Heart right ventricle (tissue), 16 donors: ENCODE results near the gene PIGC. TPM values are rescaled to one million over a fixed set of nuclear protein-coding genes. Genes with fewer than 3 reads are reported as not detected.

ENCODE experiments used
- ATAC-seq, 8 donors: fragments of 200-7000 bp; cut with Tn5 transposase; one replicate each; pipeline ENCODE4 v1.9.1; 2020; ENCODE audit warnings: mild to moderate bottlenecking in 8 of 8, moderate library complexity in 8 of 8, moderate number of reproducible peaks in 1 of 8
- DNase-seq, 2 donors: peaks; one replicate each; pipeline ENCODE4 v3.0.0-alpha.2; 2020
- H3K27ac ChIP-seq, 10 donors: fragments of 200-600 bp; sonication (generic) in 2 of 10; one replicate each; pipeline versions ENCODE4 v1.5.0 to v1.8.0; 2020 to 2022; ENCODE audit warnings: mild to moderate bottlenecking in 3 of 10
- H3K27me3 ChIP-seq, 7 donors: fragments of 200-600 bp; one replicate each; pipeline ENCODE4 v1.8.0; 2021 to 2022; ENCODE audit warnings: mild to moderate bottlenecking in 2 of 7
- H3K36me3 ChIP-seq, 9 donors: fragments of 200-600 bp; sonication (generic) in 1 of 9; one replicate each; pipeline versions ENCODE4 v1.5.0 to v1.8.0; 2020 to 2022; ENCODE audit warnings: mild to moderate bottlenecking in 2 of 9
- H3K4me1 ChIP-seq, 9 donors: fragments of 200-600 bp; sonication (generic) in 1 of 9; one replicate each; pipeline versions ENCODE4 v1.5.0 to v1.8.0; 2020 to 2022; ENCODE audit warnings: mild to moderate bottlenecking in 4 of 9
- H3K4me3 ChIP-seq, 10 donors: fragments of 200-600 bp; sonication (generic) in 2 of 10; one replicate each; pipeline versions ENCODE4 v1.5.0 to v1.8.0; 2020 to 2022; ENCODE audit warnings: mild to moderate bottlenecking in 7 of 10, moderate library complexity in 2 of 10
- H3K9me3 ChIP-seq, 11 donors: fragments of 200-600 bp in 10 of 11; sonication (generic) in 2 of 11; one replicate each; pipeline versions ENCODE4 v1.5.0 to v1.8.0; 2013 to 2022; ENCODE audit warnings: mild to moderate bottlenecking in 2 of 11, control low read depth in 1 of 11, moderate library complexity in 1 of 11
- WGBS, 2 donors: extraction: QIAGEN DNeasy Blood & Tissue Kit; methylation state at CpG; one replicate each; pipeline ENCODE4 v1.1.7; 2013; ENCODE audit warnings: inconsistent platforms in 1 of 2; 5-methylcytosine and 5-hydroxymethylcytosine counted together
- intact Hi-C, 10 donors: fragments of 100-400 bp; cut with DNase I; formaldehyde crosslinking; loops; one replicate each; pipeline versions ENCODE4 v1.11.1 to v1.14.2; 2022
- polyA plus RNA-seq, 2 donors: library from polyadenylated mRNA; stranded (reverse); fragments of 200-250 nt; gene quantifications; one replicate each; pipeline ENCODE4 v1.2.3, GENCODE V29; 2013
- total RNA-seq, 10 donors: library from RNA; stranded (reverse); fragmentation: NEBNext Ultra II Directional in 3 of 10; extraction: Animal tissue kit (Norgen Biotek cat#: 25700) in 3 of 10; gene quantifications; one replicate each; pipeline versions ENCODE4 v1.2.1 to v1.2.4, GENCODE V29; 2021 to 2023
- TF ChIP-seq, protein P1 (sequence below), 9 donors: fragments of 200-600 bp; sonication (generic) in 2 of 9; IDR thresholded peaks; one replicate each; pipeline versions ENCODE4 v1.5.0 to v1.8.0; 2021 to 2022; ENCODE audit warnings: antibody characterized with exemption in 9 of 9, mild to moderate bottlenecking in 5 of 9, moderate library complexity in 1 of 9
- donor health status: Arrhythmogenic right ventricular cardiomyopathy.
- donor health status: ischemic (EF 13 %, LVEDD 7.1; RV severe dilation, severe dysfunction).
- donor health status: healthy with polysubstance abuse.
- donor health status: DM: no; HTN: yes; CAD: no.
- donor health status: DM: no; HTN: no; CAD: no.
- donor health status: ischemic (EF 25% LVEDD 6.9; RV normal size, moderate dysfunction).
- donor health status: ischemic (EF 25% LVEDD 5.7; RV mildly dilated, moderate dysfunction).
- donor health status: healthy.
- donor health status: DM: yes; HTN: yes; CAD: no.
- donor health status: Ischemic cardiomyopathy.
- donor health status: ischemic (EF 35%, LVEDD 5.7; RV mildly dilated, moderate dysfunction).
- donor health status: nonischemic (EF 11% LVEDD 7.7; RV severe dilation, severe dysfunction).
- donor health status: DM: yes; HTN: yes; CAD: no.
- donor health status: PGD.
- donor health status: ischemic (EF 29% LVEDD 5.4; RV normal size, mild dysfunction).
- donor health status: nonischemic (EF 23%, LVEDD 6.1; RV moderate dilation, normal function).

Gene PIGC
- total and polyA plus RNA-seq, 12 donors, result 9.3 to 21.2 (median 13.9) TPM

DNA sequence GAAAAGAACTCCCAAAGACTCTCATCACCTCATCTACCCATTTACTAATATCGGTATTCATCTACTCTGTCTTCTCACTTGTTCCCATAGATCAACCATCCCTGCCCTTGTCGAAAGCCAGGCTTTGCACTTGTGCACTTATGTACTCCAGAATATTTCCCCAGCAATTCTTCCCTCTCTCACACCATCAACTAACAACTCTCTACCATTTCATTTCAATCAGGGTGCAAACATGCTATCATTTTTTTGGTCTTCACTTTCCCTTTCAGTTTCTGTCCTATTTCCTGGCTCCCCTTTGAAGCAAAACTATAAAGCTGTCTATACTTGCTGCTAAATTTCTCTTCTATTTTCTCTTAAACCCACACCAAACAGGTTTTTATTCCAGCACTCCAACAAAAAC, 16.7 kb downstream of the PIGC start:
- WGBS, 2 donors, result 95 to 96% methylated on average over 2 of the region's 2 CpGs
- TF ChIP-seq, protein P1, sequence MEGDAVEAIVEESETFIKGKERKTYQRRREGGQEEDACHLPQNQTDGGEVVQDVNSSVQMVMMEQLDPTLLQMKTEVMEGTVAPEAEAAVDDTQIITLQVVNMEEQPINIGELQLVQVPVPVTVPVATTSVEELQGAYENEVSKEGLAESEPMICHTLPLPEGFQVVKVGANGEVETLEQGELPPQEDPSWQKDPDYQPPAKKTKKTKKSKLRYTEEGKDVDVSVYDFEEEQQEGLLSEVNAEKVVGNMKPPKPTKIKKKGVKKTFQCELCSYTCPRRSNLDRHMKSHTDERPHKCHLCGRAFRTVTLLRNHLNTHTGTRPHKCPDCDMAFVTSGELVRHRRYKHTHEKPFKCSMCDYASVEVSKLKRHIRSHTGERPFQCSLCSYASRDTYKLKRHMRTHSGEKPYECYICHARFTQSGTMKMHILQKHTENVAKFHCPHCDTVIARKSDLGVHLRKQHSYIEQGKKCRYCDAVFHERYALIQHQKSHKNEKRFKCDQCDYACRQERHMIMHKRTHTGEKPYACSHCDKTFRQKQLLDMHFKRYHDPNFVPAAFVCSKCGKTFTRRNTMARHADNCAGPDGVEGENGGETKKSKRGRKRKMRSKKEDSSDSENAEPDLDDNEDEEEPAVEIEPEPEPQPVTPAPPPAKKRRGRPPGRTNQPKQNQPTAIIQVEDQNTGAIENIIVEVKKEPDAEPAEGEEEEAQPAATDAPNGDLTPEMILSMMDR (IDR thresholded peaks at IDR 0.05), result no peak
- DNase-seq, result no peak
- ATAC-seq, result no peak
- H3K4me3 ChIP-seq, result no peak overlapping the region
- no peak overlapping the region for H3K27ac ChIP-seq
- H3K4me1 ChIP-seq, result peaks cover 0 to 11% (median 0%) of the 10 kb centered on the region in 9 donors
- no peaks in the 10 kb centered on the region for H3K9me3 ChIP-seq
- intact Hi-C loops, result loop anchor here in 2 of 10 donors (10.0 kb wide), 2 partner anchors 332 to 632 kb away; no protein-coding TSS in a partner anchor
- H3K27me3 ChIP-seq, result no peaks in the 10 kb centered on the region
- H3K36me3 ChIP-seq, result no peaks in the 10 kb centered on the region

DNA sequence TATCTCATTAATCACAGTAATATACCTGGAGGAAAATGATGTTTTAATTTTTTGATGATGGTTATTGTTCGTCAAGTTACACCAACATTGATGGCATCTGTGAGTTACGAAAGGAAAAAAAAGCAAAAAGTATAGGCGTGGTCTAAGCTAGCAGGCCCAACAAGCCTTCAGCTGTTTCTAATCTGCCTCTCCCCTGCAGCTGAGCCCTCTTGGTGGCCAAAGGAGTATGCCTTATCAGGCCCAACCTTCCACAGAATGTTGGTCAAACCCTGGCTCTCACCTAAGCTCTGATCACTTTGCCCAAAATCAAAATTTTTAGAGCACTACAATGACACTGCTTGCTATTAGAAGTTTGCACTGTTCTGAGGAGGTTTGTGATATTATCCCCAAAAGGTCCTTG, 18.5 kb downstream of the PIGC start:
- no peaks in the 10 kb centered on the region for H3K9me3 ChIP-seq
- TF ChIP-seq, protein P1 (IDR thresholded peaks at IDR 0.05), result no peak
- no peak overlapping the region for H3K4me3 ChIP-seq
- ATAC-seq (no peak), DNase-seq (no peak)
- peaks cover 0 to 17% (median 5%) of the 10 kb centered on the region in 9 donors for H3K4me1 ChIP-seq
- intact Hi-C loops, result loop anchor here in 2 of 10 donors (10.0 kb wide), 2 partner anchors 331 to 631 kb away; no protein-coding TSS in a partner anchor
- H3K27me3 ChIP-seq, result no peaks in the 10 kb centered on the region
- 91 to 96% methylated on average over 3 of the region's 3 CpGs for WGBS, 2 donors
- H3K27ac ChIP-seq, result no peak overlapping the region
- no peaks in the 10 kb centered on the region for H3K36me3 ChIP-seq

DNA sequence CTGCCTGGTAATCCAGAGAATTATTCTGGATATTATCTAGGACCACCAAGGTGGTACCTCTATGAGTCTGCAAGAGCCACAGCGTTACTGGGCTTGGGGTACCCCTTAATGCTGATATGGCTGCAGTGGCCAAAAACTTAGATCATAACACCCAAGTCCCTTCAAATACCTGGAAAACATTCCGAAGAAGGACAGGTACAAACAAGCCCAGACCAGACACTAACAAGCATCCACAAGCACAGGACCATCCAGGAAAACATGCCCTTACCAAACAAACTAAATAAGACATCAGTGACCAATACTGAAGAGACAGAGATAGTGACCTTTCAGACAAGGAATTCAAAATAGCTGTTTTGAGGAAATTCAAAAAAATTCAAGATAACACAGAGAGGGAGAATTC, 20.5 kb downstream of the PIGC start:
- Histone ChIP-seq H3K4me3 (no peak overlapping the region), H3K27me3 (no peaks in the 10 kb centered on the region), H3K4me1 (peaks cover 0 to 17% (median 5%) of the 10 kb centered on the region in 9 donors), H3K9me3 (no peaks in the 10 kb centered on the region), H3K27ac (no peak overlapping the region), H3K36me3 (no peaks in the 10 kb centered on the region)
- ATAC-seq, result no peak
- WGBS, 2 donors, result 96 to 97% methylated on average over 2 of the region's 2 CpGs
- intact Hi-C loops, result loop anchor here in 2 of 10 donors (10.0 kb wide), 2 partner anchors 329 to 629 kb away; no protein-coding TSS in a partner anchor
- DNase-seq, result no peak
- TF ChIP-seq, protein P1 (IDR thresholded peaks at IDR 0.05), result no peak

DNA sequence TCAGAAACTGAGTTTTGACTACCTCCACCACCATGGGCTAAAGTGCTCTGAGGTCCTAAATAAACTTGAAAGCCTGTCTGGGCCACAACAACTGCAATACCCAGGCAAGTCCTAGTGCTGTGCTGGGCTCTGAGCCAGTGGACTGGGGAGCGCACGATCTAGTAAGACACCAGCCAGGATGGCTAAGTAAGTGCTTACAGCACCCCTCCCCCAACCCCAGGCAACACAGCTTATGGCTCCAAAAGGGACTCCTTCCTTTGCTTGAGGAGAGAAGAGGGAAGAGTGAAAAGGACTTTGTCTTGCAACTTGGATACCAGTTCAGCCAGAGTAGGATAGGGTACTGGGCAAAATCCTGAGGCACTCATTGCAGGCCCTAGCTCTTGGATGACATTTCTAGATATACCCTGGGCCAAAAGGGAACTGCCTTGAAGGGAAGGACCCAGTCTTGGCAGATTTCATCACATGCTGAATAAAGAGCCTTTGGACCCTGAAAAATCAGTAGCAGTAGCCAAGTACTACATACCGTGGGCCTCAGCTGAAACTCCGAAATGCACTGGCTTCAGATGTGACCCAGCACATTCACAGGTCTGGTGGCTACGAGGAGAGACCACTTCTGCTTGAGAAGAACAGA, 21.8 kb downstream of the PIGC start:
- Histone ChIP-seq H3K36me3 (no peaks in the 10 kb centered on the region), H3K4me3 (no peak overlapping the region), H3K27ac (no peak overlapping the region), H3K9me3 (no peaks in the 10 kb centered on the region), H3K27me3 (no peaks in the 10 kb centered on the region), H3K4me1 (peaks cover 0 to 10% (median 5%) of the 10 kb centered on the region in 9 donors)
- intact Hi-C loops, result loop anchor here in 2 of 10 donors (10.0 kb wide), 2 partner anchors 327 to 627 kb away; no protein-coding TSS in a partner anchor
- WGBS, 2 donors, result 72% methylated on average over 5 of the region's 5 CpGs
- ATAC-seq, result peak in 5 of 8 donors; percentile 39 to 77 (median 47)
- TF ChIP-seq, protein P1 (IDR thresholded peaks at IDR 0.05), result no peak
- DNase-seq, result peak in 1 of 2 donors; percentile 30
